NCI-H2227 (cell line): Measurements from ENCODE around the gene RBM4B.

Experiments
- DNase-seq: peaks from one replicate; lab custom pipeline; 2025; ENCODE audit not compliant: unreplicated experiment; lab: John Stamatoyannopoulos, UW

Gene RBM4B

DNA sequence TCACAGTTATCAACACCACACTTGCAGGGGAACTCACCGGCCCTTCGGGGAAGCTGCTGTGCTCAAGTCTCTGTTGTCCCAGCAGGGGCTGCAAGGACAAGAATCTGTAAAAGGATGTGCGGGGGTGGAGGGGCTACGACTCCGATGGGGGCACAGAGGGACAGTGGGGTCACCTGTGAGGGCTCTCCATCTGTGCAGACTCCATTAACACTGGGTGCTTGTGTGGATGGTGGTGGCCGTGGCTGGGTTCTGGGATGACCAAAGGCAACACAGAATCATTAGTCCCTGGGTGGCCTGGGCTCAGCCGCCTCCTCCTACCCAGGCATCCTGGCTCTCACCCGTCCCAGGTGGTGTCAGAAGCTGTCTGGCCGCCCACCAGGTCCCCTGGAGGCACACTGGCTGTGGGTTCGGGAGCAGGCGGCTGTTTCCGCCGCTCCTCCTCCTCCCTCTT is 10.2 kb upstream of the RBM4B start:
- DNase-seq, result no peak

DNA sequence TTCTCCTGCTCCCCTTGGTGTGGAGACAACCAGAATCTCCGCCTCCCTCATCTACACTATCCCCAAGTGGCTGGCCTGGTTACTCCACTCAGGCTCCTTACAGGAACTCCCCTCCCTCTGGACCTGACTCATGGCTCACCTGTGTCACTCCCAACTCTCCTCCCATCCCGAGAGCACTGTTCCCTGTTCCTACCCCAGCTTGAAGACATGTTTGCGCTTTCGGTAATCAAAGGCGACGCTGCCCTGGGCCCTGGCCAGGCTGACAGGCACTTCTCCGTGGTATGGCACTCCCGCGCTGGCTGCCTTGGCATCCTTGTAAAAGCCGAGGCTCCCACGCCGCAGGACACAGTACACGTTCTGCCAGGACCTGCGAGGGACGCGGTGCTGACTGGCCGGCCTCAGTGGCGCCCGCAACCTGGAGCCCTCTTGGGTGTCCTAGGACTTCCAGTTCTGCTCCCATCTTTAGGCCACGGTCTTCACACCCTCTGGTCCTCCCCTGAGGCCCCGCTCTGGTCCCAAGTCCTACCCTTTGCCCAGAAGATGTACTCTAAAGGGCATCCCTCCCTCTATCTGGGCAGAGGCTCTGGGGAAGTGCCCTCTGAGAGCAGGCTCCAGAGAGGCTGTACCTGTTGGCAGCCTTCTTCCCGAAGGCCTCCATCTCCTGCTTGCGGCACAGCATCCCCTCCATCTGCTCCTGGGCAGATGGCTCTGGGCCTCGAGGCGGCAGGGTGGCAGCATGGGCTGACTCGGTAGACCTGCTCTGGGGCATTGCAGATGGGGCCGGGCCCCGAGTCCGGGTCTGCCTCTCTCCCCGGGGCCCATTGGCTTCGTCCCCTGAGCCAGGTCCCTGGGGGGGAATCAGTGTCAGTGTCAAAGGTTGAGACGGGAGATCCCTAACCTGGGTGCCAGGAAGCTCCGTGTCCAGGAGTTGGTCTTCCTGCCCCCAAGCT is 9.4 kb upstream of the RBM4B start:
- no peak for DNase-seq

DNA sequence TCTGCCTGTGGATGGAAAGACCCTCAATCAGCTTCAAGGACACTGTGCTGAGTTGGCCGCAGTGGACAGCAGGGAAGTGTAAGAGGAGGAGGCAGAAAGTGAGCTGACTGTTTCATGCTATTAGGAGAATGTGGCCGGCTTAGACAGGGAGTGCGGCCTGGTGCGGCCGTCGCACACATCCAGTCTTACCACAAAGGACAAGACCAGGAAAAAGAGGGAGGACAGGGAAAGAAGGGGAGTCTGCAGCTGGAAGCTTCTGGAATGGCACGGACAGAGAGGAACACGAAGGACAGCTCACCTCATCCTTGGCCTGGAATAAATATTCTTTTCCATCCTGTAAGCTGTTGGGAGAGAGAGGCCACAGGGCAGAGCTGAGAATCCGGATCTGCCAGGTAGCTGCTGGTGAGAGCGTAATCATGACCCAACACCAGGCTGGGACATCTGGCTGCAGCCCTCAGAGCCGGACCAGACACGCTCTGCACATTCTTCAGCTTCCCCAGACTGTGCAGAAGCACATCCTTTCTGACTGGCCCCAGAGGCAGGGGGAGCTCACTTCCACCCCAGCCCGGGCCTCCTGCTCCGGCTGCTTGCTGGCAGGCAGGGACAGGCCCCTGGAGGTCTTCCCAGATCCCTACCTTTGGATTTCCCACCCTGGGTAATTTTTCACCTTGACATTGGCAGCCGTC is 8.6 kb upstream of the RBM4B start:
- no peak for DNase-seq

DNA sequence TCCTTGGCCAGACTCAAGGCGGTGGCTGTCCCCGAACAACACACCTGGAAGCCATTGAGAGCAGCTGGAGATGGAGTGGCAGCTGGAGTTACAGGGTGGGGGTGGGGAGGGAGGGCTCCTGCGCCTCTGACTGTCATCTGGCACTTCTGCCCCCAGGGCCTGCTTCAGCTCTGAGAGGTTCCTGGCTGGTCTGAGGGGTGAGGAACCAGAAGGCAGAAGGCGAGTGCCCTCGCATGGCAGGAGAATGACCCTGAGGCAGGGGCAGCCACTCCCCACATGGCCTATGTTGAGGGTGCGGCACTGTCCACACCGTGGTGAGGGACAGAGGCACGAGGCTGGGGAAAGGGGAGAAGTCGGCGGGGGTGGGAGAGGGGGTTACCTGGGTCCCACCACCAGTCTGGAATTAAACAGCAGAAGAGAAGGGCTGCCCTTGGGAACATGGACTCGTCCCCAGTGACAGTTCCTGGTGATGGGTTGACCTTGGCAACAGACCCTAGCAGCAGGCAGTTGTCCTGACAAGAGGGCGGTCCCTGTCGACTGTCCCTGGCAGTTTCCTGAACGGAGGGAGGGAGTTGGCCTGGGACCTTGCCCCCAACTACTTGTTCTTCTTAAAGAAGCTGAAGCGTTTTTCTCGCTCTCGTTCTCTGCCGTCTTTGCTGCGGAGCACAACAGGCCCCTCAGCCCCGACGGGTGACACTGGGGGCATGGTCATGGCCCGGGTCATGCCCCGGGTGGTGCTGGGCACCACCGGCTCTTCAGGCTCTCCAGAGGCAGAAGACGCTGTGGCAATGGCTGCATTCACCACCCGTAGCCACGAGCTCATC is 7.8 kb upstream of the RBM4B start:
- no peak for DNase-seq

DNA sequence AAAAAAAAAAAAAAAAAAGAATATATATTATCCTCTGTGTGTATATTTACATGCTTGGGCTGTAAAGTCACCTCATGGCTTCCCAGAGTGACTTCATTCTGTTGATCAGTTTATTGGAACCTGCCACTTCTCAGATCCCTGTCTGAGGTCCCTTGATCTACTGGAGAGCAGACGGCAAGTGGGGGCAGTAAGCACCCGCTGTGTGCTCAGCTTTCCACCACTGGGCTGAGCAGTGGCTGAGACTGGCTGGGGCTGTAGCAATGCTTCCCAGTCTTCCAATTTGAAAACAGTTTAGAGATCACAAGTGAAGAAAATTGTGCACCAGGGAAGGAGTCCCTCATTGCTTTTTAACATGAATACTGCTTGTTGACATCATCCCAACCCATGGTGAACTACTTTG is 6.9 kb upstream of the RBM4B start:
- DNase-seq, result no peak

DNA sequence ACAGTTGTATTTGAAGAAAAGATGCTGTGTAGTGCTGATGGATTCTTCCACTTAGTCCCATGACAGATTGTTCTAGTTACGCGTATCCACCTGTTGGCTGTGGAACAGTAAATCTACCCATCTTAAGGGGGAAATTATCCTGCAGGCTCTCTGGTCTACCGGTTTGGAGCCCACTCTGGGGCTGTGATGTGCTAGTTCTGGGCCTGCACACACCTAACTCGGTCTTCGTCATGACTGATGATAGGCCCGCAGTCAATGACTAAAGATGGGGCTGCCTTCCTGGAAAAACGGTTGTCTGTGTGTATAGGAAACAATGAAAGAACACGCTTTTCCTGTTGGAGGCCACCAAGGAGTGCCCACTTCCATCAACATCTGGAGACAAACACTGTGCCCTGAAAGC is 6.2 kb upstream of the RBM4B start:
- no peak for DNase-seq

DNA sequence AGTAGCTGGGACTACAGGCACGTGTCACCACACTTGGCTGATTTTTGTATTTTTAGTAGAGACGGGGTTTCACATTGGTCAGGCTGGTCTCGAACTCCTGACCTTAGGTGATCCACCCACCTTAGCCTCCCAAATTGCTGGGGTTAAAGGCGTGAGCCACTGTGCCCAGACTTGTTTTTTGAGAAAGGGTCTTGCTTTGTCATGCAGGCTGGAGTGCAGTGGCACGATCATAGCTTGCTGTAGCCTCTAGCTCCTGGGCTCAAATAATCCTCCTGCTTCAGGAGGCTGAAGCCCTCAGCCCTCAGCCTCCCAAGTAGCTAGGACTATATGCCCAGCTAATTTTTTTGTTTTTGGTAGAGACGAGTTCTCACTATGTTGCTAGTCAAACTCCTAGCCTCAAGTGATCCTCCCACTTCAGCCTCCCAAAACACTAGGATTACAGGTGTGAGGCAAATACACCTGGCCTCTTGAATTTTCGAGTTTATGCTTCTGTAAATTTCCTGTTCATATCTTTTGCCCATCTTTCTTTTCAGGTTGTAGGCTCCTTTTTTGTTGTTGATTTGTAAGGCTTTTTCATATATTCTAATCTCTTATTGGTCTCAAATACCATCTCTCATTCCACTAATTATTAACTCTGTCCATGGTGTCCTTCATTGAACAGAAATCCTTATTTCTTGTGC is 3.4 kb upstream of the RBM4B start:
- DNase-seq, result no peak

DNA sequence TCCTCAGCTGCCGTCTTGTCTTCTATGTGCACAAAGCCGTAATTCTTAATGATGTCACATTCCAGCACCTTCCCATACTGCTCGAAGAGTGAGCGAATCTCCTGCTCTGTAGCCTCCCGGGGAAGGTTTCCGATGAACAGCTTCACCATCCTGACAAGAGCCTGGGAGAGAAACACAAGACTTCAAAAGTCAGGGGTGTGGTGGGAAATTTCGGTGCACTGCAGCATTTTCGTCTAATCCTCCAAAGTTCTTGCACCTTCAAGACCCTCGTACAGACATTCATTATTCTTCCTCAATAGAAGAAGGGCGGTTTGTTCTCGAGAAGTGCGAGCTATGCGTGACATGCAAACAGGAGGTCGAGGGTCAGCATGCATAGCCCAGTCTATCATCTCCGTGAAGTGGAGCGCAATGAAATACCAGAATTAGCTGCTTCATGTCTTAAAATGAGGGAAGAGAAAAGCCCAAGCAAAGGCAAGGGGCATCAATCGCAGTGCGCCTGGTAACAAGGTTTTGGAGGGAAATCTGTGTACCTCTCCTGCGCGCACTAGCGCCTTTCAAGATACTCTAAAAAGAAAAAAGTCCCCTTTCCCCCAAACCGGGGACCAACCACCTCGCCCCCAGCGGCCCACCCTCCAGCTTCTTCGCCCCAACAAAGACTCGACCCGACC is 622 bp downstream of the RBM4B start:
- DNase-seq, result peak; percentile 57

DNA sequence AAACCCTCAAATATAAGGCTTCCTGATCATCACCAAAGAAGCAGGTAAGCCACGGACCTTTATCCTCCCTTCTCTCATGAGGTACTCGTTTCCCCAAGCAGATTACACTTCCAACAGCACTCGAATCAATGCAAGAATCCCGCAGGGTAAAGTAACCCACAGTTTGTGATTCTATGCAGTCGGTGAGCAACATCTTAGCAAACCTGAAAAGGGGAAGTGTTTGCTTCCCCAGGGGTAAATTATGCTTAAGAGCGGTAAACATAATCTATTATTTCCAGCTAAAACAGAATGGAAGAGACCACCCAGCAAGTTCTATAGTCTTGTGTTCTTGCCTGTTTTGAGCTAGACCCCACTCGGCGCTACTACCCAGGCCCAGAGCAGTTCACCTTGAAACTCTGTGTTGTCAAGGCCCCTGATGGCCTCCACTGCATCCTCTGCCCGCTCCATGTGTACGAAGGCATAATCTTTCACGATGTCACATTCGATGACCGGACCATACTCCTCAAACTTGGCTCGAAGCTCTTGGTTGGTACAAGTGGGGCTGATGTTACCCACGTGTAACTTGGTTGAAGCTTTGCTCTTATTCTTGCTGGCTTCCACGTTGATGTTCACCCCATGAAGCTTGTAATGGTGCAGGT is 1.3 kb downstream of the RBM4B start:
- DNase-seq, result no peak

DNA sequence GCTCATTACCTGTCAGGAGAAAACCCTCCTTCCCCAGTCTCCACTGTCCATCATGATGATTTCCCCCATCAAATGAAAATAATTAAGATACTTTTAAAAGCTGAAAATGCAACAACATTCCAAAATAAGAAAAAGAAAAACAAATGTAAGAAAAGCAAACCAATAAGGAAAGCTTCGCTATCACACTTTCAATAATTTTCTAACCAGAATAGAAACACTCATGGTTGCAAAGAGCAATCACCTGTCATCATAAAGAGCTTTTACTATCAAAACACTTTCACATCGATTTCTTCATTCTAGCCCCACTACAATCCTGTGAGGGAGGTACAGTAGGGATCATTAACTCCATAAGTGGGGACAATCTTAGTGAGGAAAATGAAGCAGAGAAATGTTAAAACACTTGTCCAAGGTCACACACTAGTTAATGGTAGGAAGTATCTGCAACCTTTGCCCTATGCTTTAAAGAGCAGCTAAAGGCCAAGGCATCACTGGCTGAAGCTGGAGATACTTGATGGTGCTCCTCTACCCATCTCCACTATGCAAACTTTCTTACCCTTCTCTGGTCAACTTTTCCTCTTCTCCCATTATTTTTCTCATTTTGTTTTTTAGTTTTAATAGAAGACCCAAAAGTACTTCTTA is 2.6 kb downstream of the RBM4B start:
- DNase-seq, result peak; percentile 23

DNA sequence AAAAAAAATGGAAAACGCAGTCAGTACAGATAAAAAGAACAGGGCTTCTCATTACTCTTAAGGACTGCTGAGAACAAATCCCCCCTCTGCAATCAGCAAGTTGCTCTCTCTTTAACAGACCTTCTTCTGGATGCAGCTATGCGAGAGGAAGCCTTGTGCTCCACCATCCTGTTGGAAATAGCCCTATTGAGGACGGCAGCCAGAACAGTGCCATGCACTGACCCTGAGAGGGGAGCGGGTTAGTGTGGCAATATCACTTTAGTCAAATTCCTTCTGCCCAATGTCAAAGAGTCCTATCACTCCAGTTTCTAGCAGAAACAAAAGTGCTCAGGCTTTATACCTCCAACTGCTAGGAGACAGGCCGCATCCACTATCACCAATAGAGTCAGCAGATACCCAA is 6.9 kb downstream of the RBM4B start:
- DNase-seq, result no peak

DNA sequence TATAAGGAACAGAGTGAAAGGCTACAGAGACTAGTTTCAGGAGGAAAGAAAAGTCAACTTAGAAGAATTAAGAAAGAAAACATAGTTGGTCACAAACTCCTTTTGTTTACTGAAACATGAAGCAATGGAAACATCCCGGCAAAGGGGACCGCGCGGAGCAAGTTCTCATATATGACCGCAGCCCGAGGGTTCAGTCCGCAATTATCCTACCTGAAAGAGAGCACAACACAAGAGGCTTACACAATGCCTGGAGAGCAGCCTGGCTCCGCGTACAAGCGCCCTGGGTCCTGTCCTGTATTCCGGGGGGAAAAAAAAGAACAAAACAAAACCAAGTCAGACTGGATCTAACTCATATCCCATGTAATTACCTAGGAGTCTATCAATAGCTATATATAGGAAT is 12.3 kb downstream of the RBM4B start:
- no peak for DNase-seq

DNA sequence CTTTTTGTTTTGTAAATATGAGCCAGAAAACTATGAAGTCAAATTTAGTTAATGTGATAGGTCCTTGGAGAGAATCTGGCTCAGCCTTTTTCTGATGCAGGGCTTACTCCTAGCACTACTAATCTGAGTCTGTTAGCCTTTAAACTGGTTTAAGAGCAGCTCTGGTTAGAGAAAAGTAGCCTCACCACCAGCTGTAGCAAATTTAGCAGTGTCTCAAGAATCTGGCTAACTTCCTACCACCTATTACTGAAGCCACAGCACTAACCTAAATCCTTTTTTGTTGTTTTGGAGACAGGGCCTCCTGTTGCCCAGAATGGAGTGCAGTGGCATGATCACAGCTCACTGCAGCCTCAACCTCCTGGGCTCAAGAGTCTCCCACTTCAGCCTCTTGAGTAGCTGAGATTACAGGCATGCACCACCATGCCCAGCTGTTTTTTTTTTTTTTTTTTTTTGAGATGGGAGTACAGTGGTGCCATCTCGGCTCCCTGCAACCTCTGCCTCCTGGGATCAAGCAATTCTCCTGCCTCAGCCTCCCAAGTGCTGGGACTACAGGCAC is 13.9 kb downstream of the RBM4B start:
- DNase-seq, result no peak

DNA sequence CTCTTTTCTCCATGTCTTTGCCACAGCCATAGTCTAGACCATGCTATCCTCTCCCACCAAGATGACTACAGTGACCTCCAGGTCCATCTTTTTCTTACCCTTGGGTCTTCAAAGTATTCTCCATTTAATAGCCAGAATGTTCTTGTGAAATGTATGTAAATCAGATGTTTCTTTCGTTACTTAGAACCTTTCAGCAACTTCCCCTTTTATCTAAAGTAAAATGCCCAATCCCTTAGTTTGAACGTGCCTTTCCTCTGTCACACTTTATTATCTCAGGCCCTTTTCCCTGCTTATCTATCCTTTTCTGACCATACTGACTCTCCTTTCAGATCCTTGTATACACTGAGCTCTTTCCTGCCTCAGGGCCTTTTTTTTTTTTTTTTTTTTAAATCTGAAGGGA is 17.9 kb downstream of the RBM4B start:
- DNase-seq, result no peak

DNA sequence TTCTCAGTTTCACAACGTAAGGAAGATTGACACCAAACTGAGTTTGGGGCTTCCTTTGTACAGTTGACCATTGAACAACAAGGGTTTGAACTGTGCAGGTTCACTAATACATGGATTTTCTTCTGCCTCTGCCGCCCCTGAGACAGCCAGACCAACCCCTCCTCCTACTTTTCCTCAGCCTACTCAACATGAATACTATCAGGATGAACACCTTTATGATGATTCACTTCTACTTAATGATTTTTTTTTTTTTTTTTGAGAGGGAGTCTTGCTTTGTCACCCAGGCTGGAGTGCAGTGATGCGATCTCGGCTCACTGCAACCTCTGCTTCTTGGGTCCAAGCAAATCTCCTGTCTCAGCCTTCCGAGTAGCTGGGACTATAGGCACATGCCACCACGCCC is 24.6 kb downstream of the RBM4B start:
- DNase-seq, result no peak

DNA sequence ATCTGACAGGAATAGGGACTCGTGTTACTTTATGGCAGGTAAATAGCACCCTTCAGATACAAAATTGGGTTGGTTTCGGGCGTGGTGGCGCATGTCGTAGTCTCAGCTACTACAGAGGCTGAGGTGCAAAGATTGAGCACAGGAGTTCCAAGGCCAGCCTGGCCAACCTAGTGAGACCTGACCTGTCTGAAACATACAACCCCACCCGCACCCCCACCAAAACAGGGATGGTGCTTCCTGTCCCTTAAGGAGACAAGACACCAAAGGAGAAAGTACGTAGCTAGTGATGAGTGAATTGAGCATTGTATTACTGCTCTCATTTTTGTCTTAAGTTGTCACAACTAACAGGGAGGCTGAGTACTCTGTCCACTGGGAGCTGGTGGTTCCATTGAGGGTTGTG is 25.0 kb downstream of the RBM4B start:
- DNase-seq, result no peak

DNA sequence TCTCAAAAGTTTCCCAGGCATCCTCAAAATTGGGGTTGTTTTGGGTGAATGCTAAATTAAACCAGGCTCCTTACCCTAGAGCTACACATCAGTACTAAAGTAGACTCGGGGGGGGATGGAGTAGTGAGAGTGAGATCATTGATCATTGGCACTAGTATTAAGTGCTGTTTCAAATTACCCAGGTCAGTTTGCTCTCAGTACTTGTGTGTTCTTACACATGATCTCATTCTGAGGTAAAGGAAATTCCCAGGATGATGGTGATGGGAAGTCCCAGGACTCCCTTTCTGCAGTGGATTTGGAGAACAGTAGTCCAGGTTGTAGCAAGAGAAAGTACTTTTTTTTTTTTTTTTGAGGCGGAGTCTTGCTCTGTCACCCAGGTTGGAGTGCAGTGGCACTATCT is 26.7 kb downstream of the RBM4B start:
- DNase-seq, result no peak

DNA sequence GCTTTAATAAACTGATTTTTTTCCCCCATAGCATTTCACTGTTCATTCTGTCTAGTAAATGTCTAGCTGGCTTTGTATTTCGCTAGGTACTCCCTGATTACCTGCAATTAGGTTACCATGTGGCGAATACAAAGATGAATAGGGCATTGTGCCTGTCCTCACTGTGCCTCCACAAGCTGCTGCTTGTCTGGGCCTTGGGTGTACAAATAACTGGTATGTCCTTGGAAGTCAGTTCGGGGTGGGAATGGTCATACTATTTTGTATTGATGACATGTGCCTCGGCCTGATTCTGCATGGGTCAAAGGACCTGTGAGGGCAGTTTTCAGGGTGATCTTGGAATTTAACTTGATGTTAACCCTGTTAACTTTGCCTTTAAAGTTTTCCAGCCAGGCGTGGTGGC is 27.8 kb downstream of the RBM4B start:
- no peak for DNase-seq

DNA sequence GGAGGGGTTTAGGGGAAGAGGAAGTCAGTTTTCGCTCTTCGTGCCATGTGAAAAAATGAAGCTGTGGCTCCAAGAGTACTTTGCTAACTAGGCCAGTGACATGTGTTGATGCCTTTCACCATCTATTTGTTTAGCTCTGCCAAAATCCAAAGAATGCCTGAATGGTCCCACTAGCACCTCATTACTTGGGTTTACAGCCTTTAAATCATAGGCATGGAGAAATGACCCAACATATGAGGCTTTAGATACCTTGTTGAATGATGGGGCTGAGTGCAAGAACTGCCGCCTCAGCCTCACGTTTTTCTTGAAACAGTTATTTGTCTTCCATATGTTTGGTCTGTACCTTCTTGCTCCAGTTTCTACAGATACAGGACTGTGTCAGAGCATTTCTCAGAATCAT is 30.9 kb downstream of the RBM4B start:
- no peak for DNase-seq
